Body of pancreas (tissue), 4 donors: ENCODE data around the gene KLHL1.

ENCODE experiments used
- CTCF ChIP-seq, 7 experiments: fragments of 450-650 bp in 4 of 7; fragments of 200-600 bp in 3 of 7; sonication (generic) in 3 of 7; IDR thresholded peaks; one replicate each; pipeline ENCODE4 v1.5.1; 2016 to 2019; ENCODE audit warnings: antibody characterized with exemption in 7 of 7
- POLR2A ChIP-seq, 3 donors: fragments of 450-650 bp; IDR thresholded peaks; one replicate each; pipeline ENCODE4 v1.6.1; 2016; ENCODE audit warnings: antibody characterized with exemption in 3 of 3, mild to moderate bottlenecking in 2 of 3

GRCh38 chr13:69796256-69796655 lies 312.0 kb downstream of the KLHL1 start:
- TF ChIP-seq CTCF (IDR thresholded peaks at IDR 0.05) (no peak), POLR2A (IDR thresholded peaks at IDR 0.05) (no peak)
